ENCODE results near the gene GOLGA7B. TPM values are rescaled to one million over a fixed set of nuclear protein-coding genes. Genes with fewer than 3 reads are reported as not detected.

GOLGA7B gene
- total and polyA plus RNA-seq, 2 of the 4 experiments (the other 2 are of a cell fraction) = not detected

GRCh38 chr10:97842656-97843280, 6.9 kb upstream of the GOLGA7B start:
- ATAC-seq (ENCODE audit: low read depth) = no peak
- Histone ChIP-seq H2BK15ac (ENCODE audit: low read depth, low read length) (no peak overlapping the region), H2BK5ac (ENCODE audit: low read depth, low read length, poor library complexity, severe bottlenecking) (no peak overlapping the region), H2BK120ac (ENCODE audit: low read depth, low read length) (no peak overlapping the region), H3K4me2 (ENCODE audit: low read depth, low read length) (no peak overlapping the region), H3K14ac (replicated peaks; ENCODE audit: low read depth, low read length) (no peak overlapping the region), H2AK9ac (replicated peaks; ENCODE audit: low read depth, low read length, poor library complexity) (no peak overlapping the region), H3K9ac (ENCODE audit: low read depth, low read length) (no peak overlapping the region), H3K27ac (ENCODE audit: insufficient read depth, low read length) (no peak overlapping the region), H3K4ac (ENCODE audit: low read depth, low read length) (no peak overlapping the region), H3K27me3 (ENCODE audit: control insufficient read depth, insufficient read depth, low read length) (peaks cover 8% of the 10 kb centered on the region), H3K18ac (ENCODE audit: low read depth, low read length) (no peak overlapping the region), H2AFZ (replicated peaks; ENCODE audit: low read length, poor library complexity) (no peak overlapping the region), H3K79me1 (ENCODE audit: low read depth in 1 of 2, low read length in 2 of 2) (no peaks in the 10 kb centered on the region), H3K23ac (ENCODE audit: low read depth, low read length) (no peak overlapping the region), H3K9me3 (ENCODE audit: control insufficient read depth, insufficient read depth, low read length) (no peaks in the 10 kb centered on the region), H3K4me3 (ENCODE audit: insufficient read depth, low read depth, low read length) (no peak overlapping the region), H3K4me1 (ENCODE audit: control insufficient read depth, insufficient read depth, low read length) (0 out of 2 replicates have a peak, but pooled peaks cover 2% of the 10 kb centered on the region), H3K36me3 (ENCODE audit: control insufficient read depth, insufficient read depth, low read length) (no peaks in the 10 kb centered on the region), H4K91ac (ENCODE audit: insufficient read depth, low read depth, low read length) (no peak overlapping the region), H3K9me1 (ENCODE audit: insufficient read depth, low read length) (peaks cover 6% of the 10 kb centered on the region; the same call in 1 of the 2 replicates), H4K20me1 (ENCODE audit: insufficient read depth, low read length) (no peaks in the 10 kb centered on the region), H4K8ac (ENCODE audit: low read depth in 2 of 2, low read length in 2 of 2) (no peak overlapping the region), H2AK5ac (ENCODE audit: low read depth, low read length) (no peak overlapping the region), H2BK20ac (ENCODE audit: low read depth, low read length) (no peak overlapping the region), H3K56ac (ENCODE audit: extremely low read depth, insufficient read depth, low read length) (no peak overlapping the region), H4K5ac (ENCODE audit: low read depth, low read length) (no peak overlapping the region)
- WGBS, 2 experiments (ENCODE audit: extremely low coverage in 2 of 2, insufficient read length in 1 of 2) = 71% methylated on average over 1 of the region's 7 CpGs; no CpG with 5 or more reads in 1 of the 2 experiments
- ChIA-PET POLR2A (ENCODE audit: unreplicated experiment) (no interaction called here), CTCF (no interaction called here)
- dilution Hi-C loops (cut with HindIII; ENCODE audit: low sequenced_read_pairs, unreplicated experiment) = no loop called here
- TF ChIP-seq USF2 (IDR thresholded peaks at IDR 0.05; ENCODE audit: low read depth, low read length) = no peak
- no peak for TF ChIP-seq CHD1 (IDR thresholded peaks at IDR 0.05; ENCODE audit: low read depth, low read length)
- no peak for TF ChIP-seq BHLHE40 (IDR thresholded peaks at IDR 0.05; ENCODE audit: low read depth, low read length)
- no peak for TF ChIP-seq NFE2L2 (IDR thresholded peaks at IDR 0.05; ENCODE audit: low read depth, low read length)
- TF ChIP-seq CTCF (conservative IDR thresholded peaks at IDR 0.05; ENCODE audit: low read depth, low read length) = no peak
- no peak for TF ChIP-seq MAZ (IDR thresholded peaks at IDR 0.05; ENCODE audit: borderline replicate concordance, low read depth, low read length)
- no peak for TF ChIP-seq POLR2A (IDR thresholded peaks at IDR 0.05; ENCODE audit: low read depth, low read length)
- no peak for TF ChIP-seq RFX5 (IDR thresholded peaks at IDR 0.05; ENCODE audit: low read depth, low read length)
- TF ChIP-seq CEBPB (IDR thresholded peaks at IDR 0.05; ENCODE audit: low read depth, low read length) = no peak
- no peak for TF ChIP-seq ELK1 (IDR thresholded peaks at IDR 0.05; ENCODE audit: borderline replicate concordance, low read depth, low read length)
- no peak for TF ChIP-seq FOS (IDR thresholded peaks at IDR 0.05; ENCODE audit: low read depth, low read length)
- no TSS peak for BruUV-seq (replicated peaks)
- no peak for DNase-seq
- intact Hi-C loops (cut with micrococcal nuclease) = no loop called here
- in situ Hi-C loops (cut with MboI; ENCODE audit: low sequenced_read_pairs) = no loop called here
